Activated T-cell treated with anti-CD3 and anti-CD28 coated beads for 48 hours (primary cell): Measurements from ENCODE around the gene PDE11A.
"Not testable (repeated sequence)": the region's sequence is repeated elsewhere in the genome, so short reads cannot be mapped to it uniquely, and the experiment has no call there.

Experiments used
- DNase-seq: peaks from one replicate; pipeline ENCODE4 v3.0.0-alpha.2; 2020; ENCODE audit warnings: low read depth

Gene PDE11A

GRCh38 chr2:178074123-178075005 is 1.8 kb upstream of the PDE11A start:
- DNase-seq: no peak

DNA sequence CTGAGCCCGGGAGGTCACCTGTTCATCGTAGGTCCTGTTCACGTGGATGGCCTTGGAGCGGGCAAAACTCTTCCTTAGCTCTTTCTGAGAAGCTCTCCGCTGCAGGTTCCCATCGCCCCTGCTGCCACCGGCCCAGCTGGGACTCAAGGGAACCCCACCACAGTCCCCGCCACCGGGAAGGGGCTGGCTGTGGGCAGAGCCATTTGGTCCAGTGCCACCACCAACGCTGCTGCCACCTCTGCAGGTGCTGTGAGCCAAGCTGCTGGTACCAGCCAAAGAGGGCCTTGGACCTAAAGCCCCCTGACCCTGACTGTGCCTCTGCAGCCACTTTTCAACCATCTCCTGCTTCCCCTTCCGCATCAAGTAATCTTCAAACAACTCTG is 586 bp downstream of the PDE11A start:
- DNase-seq: no peak

- no peak for DNase-seq
Observed at GRCh38 chr2:178070824-178071223, 1.8 kb downstream of the PDE11A start.

DNA sequence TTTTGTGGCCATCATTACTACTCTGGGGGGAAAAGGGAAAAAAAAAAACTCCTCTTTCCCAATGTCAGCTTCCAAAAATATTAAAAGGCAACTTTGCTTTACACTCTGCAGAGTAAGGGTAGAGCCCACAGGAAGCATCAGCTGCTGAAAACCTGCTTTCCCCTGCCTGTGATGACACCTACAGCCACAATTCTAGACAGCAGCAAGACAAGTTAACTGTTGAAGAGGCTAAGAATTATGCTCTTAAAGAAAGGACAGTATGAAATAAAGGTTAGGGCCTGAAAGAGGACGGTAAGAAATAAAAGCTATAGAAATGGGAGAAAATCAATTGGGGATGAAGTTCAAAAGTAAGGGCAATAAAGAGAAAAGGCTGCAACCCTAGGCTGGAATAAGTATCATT is 3.0 kb downstream of the PDE11A start:
- no peak for DNase-seq

DNA sequence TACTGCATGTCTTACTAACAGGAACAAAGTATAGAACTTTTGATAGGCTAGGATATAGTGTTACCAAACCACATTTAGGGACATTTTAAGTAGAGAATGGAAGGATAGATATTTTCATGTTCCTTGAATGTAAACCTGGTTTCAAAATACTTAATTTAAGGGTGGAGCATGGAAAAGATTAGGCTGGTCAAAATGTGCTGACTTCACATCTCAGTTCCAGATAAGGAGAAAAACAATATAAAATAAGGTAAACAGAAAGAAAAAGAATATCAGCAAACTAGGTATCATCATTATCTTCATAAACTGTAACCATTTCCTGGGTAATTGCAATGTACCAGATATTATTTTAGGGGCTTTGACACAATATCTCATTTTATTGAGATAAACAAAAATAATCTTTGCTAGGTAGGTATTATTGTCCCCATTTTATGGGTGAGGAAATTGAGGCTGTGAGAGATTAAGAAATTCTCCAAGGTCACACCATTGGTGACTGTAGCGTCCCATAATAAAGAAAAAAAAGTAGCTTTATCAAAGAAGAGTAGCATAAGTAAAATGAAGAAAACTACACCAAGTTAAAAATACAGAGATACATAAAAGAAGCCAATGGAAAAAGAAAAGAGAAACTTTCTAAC is 3.6 kb downstream of the PDE11A start:
- DNase-seq: no peak

- DNase-seq: no peak
Observed at GRCh38 chr2:178066890-178067669, 5.5 kb downstream of the PDE11A start.

GRCh38 chr2:178066324-178066723 is 6.3 kb downstream of the PDE11A start:
- DNase-seq: no peak

DNA sequence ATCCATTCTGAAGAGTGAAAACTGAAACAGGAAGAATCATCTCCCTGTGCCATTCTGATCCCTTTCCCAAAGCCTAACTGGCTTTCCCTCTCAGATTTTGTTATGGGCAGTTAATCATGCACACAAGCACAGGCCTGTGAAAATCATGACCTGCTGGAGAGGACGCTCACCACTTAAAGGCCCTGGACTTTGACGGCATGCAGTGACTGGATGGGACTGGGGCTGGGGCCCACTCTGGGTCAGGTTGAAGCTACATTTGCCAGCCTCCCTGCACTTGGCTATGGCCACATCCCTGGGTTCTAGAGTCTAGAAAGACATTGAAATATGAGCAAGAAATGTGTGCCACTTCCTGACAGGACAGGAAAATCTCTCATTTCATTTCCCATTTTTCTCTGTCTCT is 12.9 kb downstream of the PDE11A start:
- DNase-seq: no peak

GRCh38 chr2:178059111-178059510 is 13.5 kb downstream of the PDE11A start:
- no peak for DNase-seq

DNA sequence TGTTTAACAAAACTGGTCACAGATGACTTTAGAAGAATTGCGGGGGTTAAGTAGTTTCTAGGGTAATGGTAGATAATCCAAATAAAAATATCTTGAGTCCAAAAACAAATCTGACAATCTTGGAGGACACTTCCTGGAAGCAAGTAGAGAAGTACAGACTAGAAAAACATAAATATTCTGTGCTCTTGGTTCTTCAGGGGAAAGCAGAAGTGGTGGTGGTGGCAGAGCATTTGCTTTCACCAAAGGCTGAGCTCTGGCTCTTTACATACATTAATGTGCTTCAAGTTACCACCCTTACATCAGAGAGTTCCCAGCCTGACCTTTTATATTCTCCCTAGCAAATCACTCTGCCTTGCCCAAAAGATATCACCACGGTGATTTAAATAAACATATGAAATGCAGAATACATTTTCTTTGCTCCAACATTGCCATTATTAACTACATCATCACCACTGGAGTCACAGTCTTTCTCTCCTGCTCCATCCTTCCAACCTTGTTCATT is 15.3 kb downstream of the PDE11A start:
- DNase-seq: no peak

GRCh38 chr2:178056345-178056744 is 16.2 kb downstream of the PDE11A start:
- DNase-seq: no peak

GRCh38 chr2:178051257-178051656 is 21.3 kb downstream of the PDE11A start:
- DNase-seq: not testable (repeated sequence)

DNA sequence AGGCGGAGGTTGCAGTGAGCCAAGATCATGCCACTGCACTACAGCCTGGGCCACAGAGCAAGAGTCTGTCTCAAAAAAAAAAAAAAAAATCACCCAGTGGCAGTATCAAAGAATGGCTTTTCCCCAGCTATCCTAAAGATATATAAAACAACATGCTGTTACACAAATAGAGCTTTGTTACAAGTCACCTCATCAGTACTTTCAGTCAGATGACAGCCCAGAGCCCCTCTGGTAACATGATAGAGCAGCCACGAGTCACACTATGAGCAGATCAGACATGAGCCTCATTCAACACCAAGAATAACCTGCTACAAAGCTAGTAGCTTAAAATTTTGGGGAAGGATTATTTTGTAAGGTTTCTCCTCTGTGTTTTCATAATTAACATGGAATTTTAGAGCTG is 25.2 kb downstream of the PDE11A start:
- no peak for DNase-seq

DNA sequence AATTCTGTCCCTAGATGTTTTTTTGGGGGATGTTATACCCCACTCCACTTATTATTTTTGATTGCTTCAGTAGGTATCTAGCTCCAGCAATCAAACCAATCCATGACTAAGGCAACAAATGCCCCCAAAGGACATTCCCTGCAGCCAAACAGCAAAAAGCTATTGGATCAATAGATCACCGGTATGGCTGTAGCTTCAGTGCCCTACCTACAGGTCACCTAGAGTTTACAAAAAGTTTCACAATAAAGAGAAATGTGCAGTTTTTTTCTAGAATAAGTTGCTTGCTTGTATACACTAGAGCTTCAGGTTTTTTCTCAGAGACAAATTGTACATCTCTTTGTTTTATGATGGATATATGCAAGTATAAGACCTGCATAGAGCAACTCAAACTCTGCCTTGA is 27.7 kb downstream of the PDE11A start:
- DNase-seq: no peak

DNA sequence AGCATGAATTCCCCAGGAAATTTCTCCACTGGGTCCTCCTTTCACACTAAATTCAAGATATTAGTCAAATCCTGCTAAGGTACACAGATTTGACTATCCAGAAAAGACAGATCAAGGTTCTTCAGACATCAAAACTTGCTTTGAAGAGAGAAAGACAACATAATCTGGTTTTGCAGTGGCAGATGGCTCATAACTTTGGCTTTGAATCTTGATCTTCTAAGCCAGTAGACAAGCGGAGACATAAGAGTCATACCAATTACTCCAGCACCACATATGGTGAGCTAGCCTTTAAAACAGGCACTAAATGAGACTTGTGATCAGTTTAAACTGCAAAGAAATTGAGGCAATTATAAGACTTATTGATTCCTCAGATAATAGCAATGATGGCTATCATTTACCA is 29.3 kb downstream of the PDE11A start:
- no peak for DNase-seq

DNA sequence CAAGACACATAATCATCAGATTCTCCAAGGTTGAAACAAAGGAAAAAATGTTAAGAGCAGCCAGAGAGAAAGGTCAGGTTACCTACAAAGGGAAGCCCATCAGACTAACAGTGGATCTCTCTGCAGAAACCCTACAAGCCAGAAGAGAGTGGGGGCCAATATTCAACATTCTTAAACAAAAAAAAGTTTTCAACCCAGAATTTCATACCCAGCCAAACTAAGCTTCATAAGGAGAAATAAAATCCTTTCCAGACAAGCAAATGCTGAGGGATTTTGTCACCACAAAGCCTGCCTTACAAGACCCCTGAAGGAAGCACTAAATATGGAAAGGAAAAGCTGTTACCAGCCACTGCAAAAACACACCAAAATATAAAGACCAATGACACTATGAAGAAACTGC is 39.0 kb downstream of the PDE11A start:
- DNase-seq: not testable (repeated sequence)

DNA sequence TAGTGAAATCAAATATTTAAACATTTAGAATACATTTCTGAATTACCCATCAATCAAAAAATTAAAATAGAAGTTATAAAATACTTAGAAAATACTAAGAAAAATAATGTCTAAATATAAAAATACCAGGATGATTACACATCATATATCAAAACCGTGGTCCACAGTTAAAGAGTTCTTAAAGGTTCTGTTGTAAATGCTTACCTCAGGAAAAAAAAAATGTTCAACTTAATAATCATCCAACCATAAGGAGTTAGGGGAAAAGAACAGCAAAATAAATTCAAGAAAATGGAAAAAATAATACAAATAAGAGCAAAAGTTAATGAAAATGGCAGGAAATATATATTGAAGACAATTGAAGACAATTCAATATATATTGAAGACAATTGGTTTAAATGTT is 43.2 kb downstream of the PDE11A start:
- no peak for DNase-seq

DNA sequence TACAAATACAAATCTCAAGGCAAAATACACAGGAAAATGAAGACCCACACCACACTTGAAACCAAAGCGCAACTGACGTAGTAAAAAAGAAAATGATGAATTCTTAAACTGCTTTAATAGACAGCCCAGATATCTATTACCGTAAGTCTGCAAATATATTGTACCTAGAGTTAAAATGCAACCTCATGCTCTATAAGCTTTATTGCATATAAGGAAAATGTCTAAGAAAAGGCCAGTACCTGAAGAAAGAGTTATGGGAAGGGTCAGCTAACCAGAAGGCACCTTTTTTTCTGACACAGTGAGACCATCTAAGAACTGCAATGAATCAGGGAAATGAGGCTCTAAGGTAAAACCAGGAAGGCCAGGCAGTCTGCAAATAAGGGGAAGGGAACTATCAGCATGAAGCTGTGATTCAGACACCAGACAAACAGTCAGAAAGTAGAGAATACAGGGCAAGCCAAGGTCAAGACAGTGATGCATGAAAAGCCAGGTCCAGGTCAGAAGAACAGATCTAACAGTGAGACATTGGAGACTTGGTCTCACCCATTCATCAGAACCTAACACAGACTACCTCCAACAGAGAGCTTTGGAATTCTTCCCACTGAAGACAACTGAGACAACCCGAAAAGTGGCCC is 46.9 kb downstream of the PDE11A start:
- no peak for DNase-seq

GRCh38 chr2:178018141-178018540 is 54.4 kb downstream of the PDE11A start:
- no peak for DNase-seq

GRCh38 chr2:178016612-178017011 is 56.0 kb downstream of the PDE11A start:
- no peak for DNase-seq

- DNase-seq: no peak
Observed at GRCh38 chr2:178012639-178013038, 59.9 kb downstream of the PDE11A start.

- no peak for DNase-seq
Observed at GRCh38 chr2:178009813-178010212, 62.8 kb downstream of the PDE11A start.
